CD4-positive, alpha-beta memory T cell (primary cell): Measurements from ENCODE around the gene TLCD2. TPM values are rescaled to one million over a fixed set of nuclear protein-coding genes. Genes with fewer than 3 reads are reported as not detected.
"Not testable (repeated sequence)": the region's sequence is repeated elsewhere in the genome, so short reads cannot be mapped to it uniquely, and the experiment has no call there.

Experiments used
- CTCF ChIA-PET: fragments of 350-600 bp; sonication (Branson Sonifier 250); formaldehyde crosslinking; loops from one replicate; lab custom pipeline; 2021; ENCODE audit warnings: inconsistent platforms; ENCODE audit not compliant: partially characterized antibody; lab: Charles Lee
- POLR2A ChIA-PET: fragments of 350-600 bp; sonication (Branson Sonifier 250); formaldehyde crosslinking; loops from one replicate; lab custom pipeline; 2021; ENCODE audit not compliant: partially characterized antibody; lab: Charles Lee
- DNase-seq, 5 donors: peaks; one replicate each; pipeline versions ENCODE4 v3.0.0 to v3.0.0-alpha.2; 2020 to 2022; ENCODE audit warnings: mixed read lengths in 1 of 5
- H3K27ac ChIP-seq: one replicate; pipeline ENCODE4 v1.7.0; 2013; ENCODE audit warnings: low read depth, low read length
- H3K27me3 ChIP-seq: 2 replicates; pipeline ENCODE4 v1.7.0; 2013; ENCODE audit warnings: mild to moderate bottlenecking, low read length, moderate library complexity; ENCODE audit not compliant: insufficient read depth
- H3K36me3 ChIP-seq: 2 replicates; pipeline ENCODE4 v1.7.0; 2013; ENCODE audit warnings: mild to moderate bottlenecking, low read length, moderate library complexity; ENCODE audit not compliant: insufficient read depth
- H3K4me1 ChIP-seq: 2 replicates; pipeline ENCODE4 v1.7.0; 2013; ENCODE audit warnings: mild to moderate bottlenecking, low read length, moderate library complexity; ENCODE audit not compliant: insufficient read depth
- H3K4me3 ChIP-seq, 2 donors: one replicate each; pipeline ENCODE4 v1.7.0; 2013; ENCODE audit warnings: low read length in 2 of 2, mild to moderate bottlenecking in 1 of 2
- H3K9me3 ChIP-seq, 2 donors: one replicate each; pipeline ENCODE4 v1.7.0; 2013; ENCODE audit warnings: low read length in 2 of 2, control low read depth in 1 of 2; ENCODE audit not compliant: control insufficient read depth in 1 of 2
- H3K27ac Mint-ChIP-seq, 7 donors: one replicate each; pipeline ENCODE4 v1.8.0; 2020 to 2021; ENCODE audit warnings: mixed read lengths in 7 of 7, mild to moderate bottlenecking in 6 of 7, inconsistent platforms in 3 of 7, moderate library complexity in 3 of 7
- H3K27me3 Mint-ChIP-seq, 2 donors: one replicate each; pipeline ENCODE4 v1.8.0; 2020 to 2021; ENCODE audit warnings: mixed read lengths in 2 of 2
- H3K36me3 Mint-ChIP-seq, 2 donors: one replicate each; pipeline ENCODE4 v1.8.0; 2020 to 2021; ENCODE audit warnings: mixed read lengths in 2 of 2, inconsistent platforms in 1 of 2, mild to moderate bottlenecking in 1 of 2
- H3K4me1 Mint-ChIP-seq, 4 donors: one replicate each; pipeline ENCODE4 v1.8.0; 2020 to 2021; ENCODE audit warnings: mixed read lengths in 4 of 4, mild to moderate bottlenecking in 1 of 4
- H3K4me3 Mint-ChIP-seq, 8 donors: one replicate each; pipeline ENCODE4 v1.8.0; 2020 to 2021; ENCODE audit warnings: mixed read lengths in 8 of 8, mild to moderate bottlenecking in 7 of 8, moderate library complexity in 6 of 8, inconsistent platforms in 3 of 8
- H3K9me3 Mint-ChIP-seq, 8 donors: one replicate each; pipeline ENCODE4 v1.8.0; 2020 to 2021; ENCODE audit warnings: mixed read lengths in 8 of 8, mild to moderate bottlenecking in 5 of 8, inconsistent platforms in 3 of 8, moderate library complexity in 1 of 8
- intact Hi-C: fragments of 100-400 bp; cut with micrococcal nuclease; formaldehyde crosslinking; loops from one replicate; pipeline ENCODE4 v1.15.1; 2023
- polyA plus RNA-seq, 2 donors: library from polyadenylated mRNA; unstranded; fragments of 300-500 nt; fragmentation: Illumina TruSeq; gene quantifications; one replicate each; pipeline ENCODE4 v1.2.3, GENCODE V29; 2021
- total RNA-seq, 2 experiments: library from RNA; stranded (reverse); gene quantifications; one replicate each; pipeline ENCODE4 v1.2.3, GENCODE V29; 2021

TLCD2 gene
- total and polyA plus RNA-seq, 4 experiments from 2014 or later = 0.24 to 0.81 (median 0.75) TPM; not detected in 1

DNA sequence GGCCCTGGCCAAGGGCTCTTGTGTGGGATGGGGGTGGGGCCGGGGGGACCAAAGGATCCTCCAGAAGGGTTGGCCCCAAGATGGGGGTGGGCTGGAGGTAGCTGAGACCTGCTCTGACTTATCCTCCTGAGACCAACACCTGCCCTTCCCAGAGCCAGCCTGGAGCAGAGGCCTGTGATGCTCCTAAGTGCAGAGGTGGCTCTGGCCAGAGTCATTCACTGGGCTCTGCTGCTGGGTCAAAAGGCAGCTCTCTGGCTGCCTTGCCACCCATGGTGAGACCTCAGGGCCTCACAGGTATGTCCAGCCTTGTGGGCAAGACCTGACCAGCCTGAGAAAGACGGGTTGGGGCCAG, 32.9 kb upstream of the TLCD2 start:
- no peak overlapping the region for H3K4me3 ChIP-seq
- ChIA-PET POLR2A (interaction anchor here (0.6 to 1.9 kb wide), 3 partner anchors 13 to 72 kb away, joined by 3 to 5 read pairs (median 3); no protein-coding TSS in a partner anchor), CTCF (no interaction called here)
- no peak overlapping the region for H3K4me3 Mint-ChIP-seq
- no peaks in the 10 kb centered on the region for H3K27me3 ChIP-seq
- no peaks in the 10 kb centered on the region for H3K9me3 ChIP-seq
- H3K27ac Mint-ChIP-seq = no peak overlapping the region
- DNase-seq = no peak
- H3K4me1 ChIP-seq = no peaks in the 10 kb centered on the region
- intact Hi-C loops = no loop called here
- no peaks in the 10 kb centered on the region for H3K36me3 ChIP-seq
- H3K4me1 Mint-ChIP-seq = no peaks in the 10 kb centered on the region
- H3K9me3 Mint-ChIP-seq = no peaks in the 10 kb centered on the region
- no peaks in the 10 kb centered on the region for H3K27me3 Mint-ChIP-seq
- no peak overlapping the region for H3K27ac ChIP-seq
- H3K36me3 Mint-ChIP-seq = no peaks in the 10 kb centered on the region

DNA sequence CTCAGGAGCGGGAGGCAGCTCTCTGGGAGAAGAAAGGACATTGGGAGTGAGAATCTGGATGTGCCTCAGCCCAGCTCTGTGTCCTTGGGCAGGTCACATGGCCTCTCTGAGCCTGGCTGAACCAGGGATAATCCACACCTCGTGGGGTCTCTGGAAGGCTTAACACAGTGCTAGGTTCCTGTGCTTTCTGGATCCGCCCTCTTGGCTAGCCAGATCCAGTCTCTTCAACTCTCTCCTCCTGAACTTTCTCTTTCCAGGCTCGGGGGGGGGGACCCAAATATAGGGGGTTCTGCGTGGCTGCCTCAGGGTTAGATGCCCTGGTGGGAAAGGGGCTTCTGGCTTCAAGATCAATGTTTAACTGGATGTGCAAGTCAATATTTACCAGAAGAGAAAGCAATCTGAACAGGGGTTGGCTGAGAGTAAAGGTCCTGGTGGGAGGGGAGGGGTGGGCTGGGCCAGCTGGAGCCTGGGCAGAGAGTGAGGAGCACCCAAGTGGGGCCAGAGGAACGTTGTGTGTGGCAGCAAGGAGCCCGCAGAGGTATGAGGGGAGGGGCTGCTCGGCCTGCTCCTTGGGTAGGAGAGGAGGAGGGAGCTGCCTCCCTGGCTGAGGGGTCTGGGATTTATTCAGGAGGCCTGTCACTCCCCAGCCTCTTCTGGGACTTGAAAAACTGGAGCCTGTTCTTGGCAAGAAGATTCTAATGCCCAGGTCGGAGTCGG, 32.4 kb upstream of the TLCD2 start, which contains the start of gene SERPINF2:
Gene SERPINF2 (plus strand): TSS at position 501 of the 717 bp plus-strand sequence. CDS start 2,125 bp downstream, outside the sequence.
- intact Hi-C loops = no loop called here
- Histone ChIP-seq H3K27ac (no peak within 1 kb of the TSS), H3K9me3 (no peaks in the 10 kb centered on the region), H3K4me3 (no peak within 1 kb of the TSS), H3K27me3 (no peaks in the 10 kb centered on the region), H3K4me1 (no peaks in the 10 kb centered on the region), H3K36me3 (no peaks in the 10 kb centered on the region)
- ChIA-PET CTCF (no interaction called here), POLR2A (interaction anchor here (1.5 to 1.9 kb wide), 2 partner anchors 12 to 26 kb away, joined by 3 to 5 read pairs; no protein-coding TSS in a partner anchor)
- Mint-ChIP-seq H3K27me3 (no peaks in the 10 kb centered on the region), H3K4me3 (no peak within 1 kb of the TSS), H3K27ac (peak within 1 kb of the TSS in 5 of 7 donors; percentile 57 to 74 (median 65)), H3K4me1 (peaks cover 0 to 2% (median 0%) of the 10 kb centered on the region in 4 donors), H3K36me3 (no peaks in the 10 kb centered on the region), H3K9me3 (no peaks in the 10 kb centered on the region)
- DNase-seq = no peak

DNA sequence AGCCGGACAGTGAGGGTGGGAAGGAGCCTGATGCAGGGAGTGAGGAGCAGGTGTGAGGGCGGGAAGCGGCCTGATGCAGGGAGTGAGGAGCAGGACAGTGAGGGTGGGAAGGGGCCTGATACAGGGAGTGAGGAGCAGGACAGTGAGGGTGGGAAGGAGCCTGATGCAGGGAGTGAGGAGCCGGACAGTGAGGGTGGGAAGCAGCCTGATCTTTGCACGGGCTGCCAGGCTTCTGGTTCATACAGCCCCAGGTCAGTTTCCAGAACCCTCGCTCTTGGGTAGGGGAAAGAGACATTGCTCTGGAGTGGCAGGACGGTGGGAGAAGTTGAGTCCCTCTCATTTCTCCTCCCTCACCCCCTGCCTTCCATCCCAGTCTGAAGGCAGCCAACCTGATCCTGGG, 31.7 kb upstream of the TLCD2 start:
- H3K27ac ChIP-seq, H3K9me3 Mint-ChIP-seq, intact Hi-C loops, H3K9me3 ChIP-seq, H3K27me3 Mint-ChIP-seq, H3K36me3 Mint-ChIP-seq, DNase-seq, H3K4me1 Mint-ChIP-seq, H3K4me1 ChIP-seq, CTCF ChIA-PET, POLR2A ChIA-PET, H3K4me3 Mint-ChIP-seq, H3K36me3 ChIP-seq, H3K4me3 ChIP-seq, H3K27me3 ChIP-seq: not testable (repeated sequence)
- peak overlapping the region in 1 of 7 donors; percentile 69 for H3K27ac Mint-ChIP-seq

DNA sequence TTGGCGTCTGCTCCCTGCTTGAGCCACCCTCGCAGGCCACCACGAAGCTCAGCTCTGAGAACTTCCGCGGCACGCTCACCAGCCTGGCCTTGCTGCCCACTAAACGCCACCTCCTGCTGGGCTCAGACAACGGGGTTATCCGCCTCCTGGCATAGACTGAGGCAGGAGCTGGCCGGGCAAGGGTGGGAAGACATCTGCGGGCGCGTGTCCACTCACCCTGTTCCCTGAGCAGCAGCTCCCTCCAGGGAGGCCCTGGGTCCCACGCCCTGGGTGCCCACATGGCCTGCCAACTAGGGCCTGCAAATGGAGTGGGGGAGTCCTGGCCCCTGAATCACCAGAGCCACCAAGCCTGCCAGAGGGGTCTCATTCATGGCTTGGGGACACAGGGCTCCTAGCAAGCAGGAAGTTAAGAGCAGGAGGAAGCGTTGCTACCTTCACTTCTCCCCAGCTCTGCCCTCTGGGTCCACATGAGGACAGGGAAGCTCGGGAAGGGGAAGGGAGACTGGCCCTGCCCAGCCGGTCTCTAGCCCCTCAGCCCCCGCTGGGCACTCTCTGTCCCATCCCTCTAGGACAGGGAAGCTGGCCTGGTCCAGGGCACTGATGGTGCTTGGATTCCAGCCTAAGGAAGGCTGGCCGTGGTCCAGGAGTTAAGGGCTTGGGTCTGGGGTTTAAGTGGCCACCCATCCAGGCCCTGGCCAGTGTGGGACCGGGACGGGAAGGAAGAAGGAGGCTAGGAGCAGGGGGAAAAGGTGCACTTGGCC, 27.5 kb upstream of the TLCD2 start:
- Mint-ChIP-seq H3K27ac (peak overlapping the region in 1 of 7 donors; percentile 17), H3K27me3 (no peaks in the 10 kb centered on the region), H3K4me3 (no peak overlapping the region), H3K4me1 (peaks cover 2 to 29% (median 5%) of the 10 kb centered on the region in 4 donors), H3K36me3 (peaks cover 4 to 18% of the 10 kb centered on the region in 2 donors), H3K9me3 (no peaks in the 10 kb centered on the region)
- Histone ChIP-seq H3K9me3 (no peaks in the 10 kb centered on the region), H3K36me3 (no peaks in the 10 kb centered on the region), H3K27ac (peak overlapping the region; percentile 20), H3K4me3 (no peak overlapping the region), H3K27me3 (no peaks in the 10 kb centered on the region), H3K4me1 (peaks cover 15% of the 10 kb centered on the region)
- ChIA-PET POLR2A (interaction anchor here (1.9 to 2.8 kb wide), 2 partner anchors 11 to 27 kb away, joined by 11 to 12 read pairs; partner anchors contain the start of gene WDR81), CTCF (no interaction called here)
- DNase-seq = no peak
- intact Hi-C loops = no loop called here

DNA sequence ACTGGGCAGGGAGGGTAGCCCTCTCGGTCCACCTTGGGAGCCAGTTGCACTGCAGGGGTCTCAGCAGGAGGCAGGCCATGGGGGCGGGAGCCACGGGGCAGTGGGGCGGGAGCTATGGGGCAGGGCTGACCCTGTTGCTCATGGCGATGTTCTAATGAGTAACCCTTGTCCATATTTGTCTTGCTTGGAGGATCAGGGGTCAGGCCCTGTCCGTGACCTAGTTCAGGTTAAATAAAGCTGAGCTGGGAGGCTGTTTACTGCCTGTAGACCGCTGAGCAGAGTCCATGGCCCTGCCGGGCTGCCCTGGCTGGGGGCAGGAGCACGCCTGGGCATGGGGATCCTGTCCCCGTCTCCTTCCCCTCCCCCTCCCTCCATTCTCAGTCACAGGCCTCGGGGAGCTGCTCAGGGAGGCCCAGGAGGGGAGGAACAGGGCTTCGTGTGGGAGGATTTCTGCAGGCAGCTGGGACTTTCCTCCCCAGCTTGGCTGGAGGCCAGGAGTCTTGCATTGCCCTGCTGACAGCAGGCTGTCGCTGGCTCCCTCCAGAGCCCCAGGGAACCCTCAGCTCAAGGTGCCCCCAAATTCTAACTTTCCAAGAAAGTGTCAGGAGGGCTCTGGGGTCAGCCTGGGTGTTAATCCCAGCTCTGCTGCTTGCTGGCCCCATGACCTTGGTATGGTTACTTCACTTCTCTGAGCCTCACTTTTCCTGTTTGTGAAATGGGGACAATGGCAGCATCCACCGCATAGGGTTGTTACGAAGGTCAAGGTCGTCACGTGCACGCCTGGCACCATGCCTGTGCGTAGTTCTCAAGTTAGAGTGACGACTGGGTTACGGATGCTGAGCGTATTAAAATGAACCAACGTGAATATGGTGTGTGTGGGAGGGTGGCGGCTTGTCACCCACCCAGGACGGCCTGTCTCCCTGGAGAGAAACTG, 26.4 kb upstream of the TLCD2 start:
- intact Hi-C loops = no loop called here
- DNase-seq = peak in 4 of 5 donors; percentile 32 to 51 (median 44)

DNA sequence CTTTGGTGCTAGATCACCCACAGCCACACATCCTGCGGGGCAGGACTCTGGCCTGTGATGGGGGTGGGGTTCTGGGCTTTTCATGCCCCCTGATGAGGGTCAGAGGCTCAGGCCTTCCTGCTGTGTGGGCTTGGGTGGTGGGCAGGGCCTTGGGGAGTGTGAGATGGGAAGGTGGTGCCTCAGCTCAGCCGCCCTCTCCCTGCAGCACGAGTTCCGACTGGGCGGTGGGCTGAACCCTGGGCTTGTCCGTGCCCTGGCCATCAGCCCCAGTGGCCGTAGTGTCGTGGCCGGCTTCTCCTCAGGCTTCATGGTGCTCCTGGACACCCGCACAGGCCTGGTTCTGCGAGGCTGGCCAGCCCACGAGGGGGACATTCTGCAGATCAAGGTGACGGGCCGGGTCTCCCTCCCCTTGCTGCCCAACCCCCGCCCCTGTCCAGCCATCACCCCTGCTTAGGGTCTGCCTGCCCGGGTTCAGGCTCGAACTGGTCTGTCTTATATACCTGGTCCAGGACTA, 25.7 kb upstream of the TLCD2 start:
- CTCF ChIA-PET = interaction anchor here (1.1 kb wide), 2 partner anchors 17 to 27 kb away, joined by 3 to 5 read pairs; no protein-coding TSS in a partner anchor
- H3K27me3 ChIP-seq = no peaks in the 10 kb centered on the region
- H3K36me3 ChIP-seq = no peaks in the 10 kb centered on the region
- Mint-ChIP-seq H3K36me3 (peaks cover 4 to 21% of the 10 kb centered on the region in 2 donors), H3K4me1 (peaks cover 2 to 29% (median 5%) of the 10 kb centered on the region in 4 donors), H3K27ac (peak overlapping the region in 2 of 7 donors; percentile 22 to 78), H3K4me3 (no peak overlapping the region), H3K27me3 (no peaks in the 10 kb centered on the region), H3K9me3 (no peaks in the 10 kb centered on the region)
- peaks cover 15% of the 10 kb centered on the region for H3K4me1 ChIP-seq
- no peak overlapping the region for H3K4me3 ChIP-seq
- H3K27ac ChIP-seq = peak overlapping the region; percentile 32
- intact Hi-C loops = no loop called here
- no peaks in the 10 kb centered on the region for H3K9me3 ChIP-seq
- no peak for DNase-seq
- POLR2A ChIA-PET = interaction anchor here (0.9 to 2.8 kb wide), 3 partner anchors 9 to 87 kb away, joined by 3 to 12 read pairs (median 11); partner anchors contain the start of gene WDR81

More for the DNA sequence above, 26.4 kb upstream of the TLCD2 start:
- H3K36me3 Mint-ChIP-seq = peaks cover 4 to 20% of the 10 kb centered on the region in 2 donors
- Histone ChIP-seq H3K4me3 (no peak overlapping the region), H3K4me1 (peaks cover 15% of the 10 kb centered on the region), H3K27ac (peak overlapping the region; percentile 32), H3K9me3 (no peaks in the 10 kb centered on the region), H3K27me3 (no peaks in the 10 kb centered on the region), H3K36me3 (no peaks in the 10 kb centered on the region)
- POLR2A ChIA-PET = interaction anchor here (0.9 to 2.8 kb wide), 3 partner anchors 10 to 87 kb away, joined by 3 to 12 read pairs (median 11); partner anchors contain the start of gene WDR81
- peaks cover 2 to 29% (median 5%) of the 10 kb centered on the region in 4 donors for H3K4me1 Mint-ChIP-seq
- no peaks in the 10 kb centered on the region for H3K9me3 Mint-ChIP-seq
- no peaks in the 10 kb centered on the region for H3K27me3 Mint-ChIP-seq
- peak overlapping the region in 1 of 8 donors; percentile 45 for H3K4me3 Mint-ChIP-seq
- H3K27ac Mint-ChIP-seq = peak overlapping the region in 6 of 7 donors; percentile 36 to 92 (median 78)
- CTCF ChIA-PET = interaction anchor here (1.1 kb wide), 2 partner anchors 18 to 26 kb away, joined by 3 to 5 read pairs; no protein-coding TSS in a partner anchor
